Activated CD4-positive, CD25-positive, alpha-beta regulatory T cell treated with anti-CD3 and anti-CD28 coated beads, Interleukin-2, amount 50 U/mL, for 24 hours (primary cell): ENCODE results near the gene ADRA2B.
A peak's percentile ranks its signal among the peaks of the same experiment; 100 is the strongest.
"Not testable (repeated sequence)": the region's sequence is repeated elsewhere in the genome, so short reads cannot be mapped to it uniquely, and the experiment has no call there.

Experiments
- ATAC-seq, 2 donors: fragments of 150-1000 bp; cut with Tn5 transposase; one replicate each; pipeline ENCODE4 v1.10.0; 2021; ENCODE audit warnings: mild to moderate bottlenecking in 1 of 2, moderate library complexity in 1 of 2

Gene ADRA2B

DNA sequence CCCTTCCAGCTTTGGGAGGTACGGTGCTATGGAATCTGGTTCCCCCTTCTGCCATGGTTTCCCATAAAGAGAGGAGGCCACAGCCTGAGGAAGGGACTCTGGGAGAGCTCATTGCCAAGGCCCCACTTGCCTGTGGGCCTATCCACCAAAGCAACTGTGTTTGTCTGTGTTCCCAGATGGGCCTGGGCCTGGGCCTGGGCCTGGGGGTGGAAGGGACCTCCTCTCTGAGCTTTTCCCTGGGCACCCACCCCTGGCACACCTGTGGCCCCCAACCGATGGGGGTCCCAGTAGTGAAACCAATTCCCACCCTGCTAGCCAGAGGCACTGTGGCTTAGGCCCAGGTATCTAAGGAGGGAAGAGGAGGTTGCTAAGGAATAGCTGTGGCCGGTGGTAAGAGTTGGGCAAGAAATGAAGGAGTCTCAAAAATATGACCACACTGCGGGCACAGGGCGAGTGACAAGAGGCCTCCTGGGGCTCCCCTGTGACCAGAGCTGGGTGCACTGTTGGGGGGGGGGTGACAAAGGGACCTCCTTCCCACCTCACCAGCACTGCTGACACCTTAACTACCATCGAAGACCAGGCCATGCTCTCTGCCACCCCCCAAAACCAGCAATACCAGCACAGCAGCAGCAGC lies 33.8 kb upstream of the ADRA2B start:
- ATAC-seq, result no peak

DNA sequence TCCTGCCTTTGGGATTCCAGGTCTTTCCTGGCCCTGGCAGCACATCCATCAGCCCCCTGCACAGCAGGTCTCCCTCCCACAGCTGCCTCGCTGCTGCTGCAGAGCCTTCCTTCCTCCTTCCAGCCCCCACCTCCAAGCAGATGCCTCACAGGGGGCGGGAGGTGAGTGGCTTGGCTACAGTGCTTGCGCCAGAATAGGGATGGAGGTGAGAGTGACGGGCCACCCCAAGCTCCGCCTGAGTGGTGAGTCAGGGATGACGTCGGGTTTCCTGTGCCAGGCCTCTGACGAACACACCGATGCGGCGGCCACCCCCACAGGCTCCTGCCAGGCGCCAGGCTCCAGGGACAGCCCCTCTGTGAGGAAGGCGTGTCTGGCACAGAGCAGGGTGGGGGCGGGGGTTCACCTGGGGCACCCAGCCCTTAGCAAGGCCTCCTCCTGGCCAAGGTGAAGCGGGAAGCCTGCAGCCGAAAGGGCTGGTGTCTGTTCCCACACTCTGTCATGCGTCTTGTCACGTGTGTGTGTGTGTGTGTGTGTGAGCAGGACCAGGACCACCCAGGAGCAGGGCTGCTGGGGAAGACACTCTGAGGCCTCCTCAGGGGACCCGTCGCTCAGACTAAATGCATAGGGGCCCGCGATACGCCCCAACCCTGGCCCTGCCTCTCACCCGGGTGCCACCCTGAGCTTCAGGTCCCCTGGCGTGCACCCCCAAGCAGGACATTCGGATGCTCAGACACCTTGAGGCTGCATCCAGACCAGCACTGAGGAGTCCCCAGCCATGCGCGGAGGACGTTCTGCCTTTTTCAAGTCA lies 32.2 kb upstream of the ADRA2B start:
- ATAC-seq, result peak; percentile 71

- ATAC-seq, result no peak
These were observed 31.3 kb upstream of the ADRA2B start for GRCh38 chr2:96147593-96148201.

- no peak for ATAC-seq
These were observed 30.7 kb upstream of the ADRA2B start for GRCh38 chr2:96146881-96147592.

DNA sequence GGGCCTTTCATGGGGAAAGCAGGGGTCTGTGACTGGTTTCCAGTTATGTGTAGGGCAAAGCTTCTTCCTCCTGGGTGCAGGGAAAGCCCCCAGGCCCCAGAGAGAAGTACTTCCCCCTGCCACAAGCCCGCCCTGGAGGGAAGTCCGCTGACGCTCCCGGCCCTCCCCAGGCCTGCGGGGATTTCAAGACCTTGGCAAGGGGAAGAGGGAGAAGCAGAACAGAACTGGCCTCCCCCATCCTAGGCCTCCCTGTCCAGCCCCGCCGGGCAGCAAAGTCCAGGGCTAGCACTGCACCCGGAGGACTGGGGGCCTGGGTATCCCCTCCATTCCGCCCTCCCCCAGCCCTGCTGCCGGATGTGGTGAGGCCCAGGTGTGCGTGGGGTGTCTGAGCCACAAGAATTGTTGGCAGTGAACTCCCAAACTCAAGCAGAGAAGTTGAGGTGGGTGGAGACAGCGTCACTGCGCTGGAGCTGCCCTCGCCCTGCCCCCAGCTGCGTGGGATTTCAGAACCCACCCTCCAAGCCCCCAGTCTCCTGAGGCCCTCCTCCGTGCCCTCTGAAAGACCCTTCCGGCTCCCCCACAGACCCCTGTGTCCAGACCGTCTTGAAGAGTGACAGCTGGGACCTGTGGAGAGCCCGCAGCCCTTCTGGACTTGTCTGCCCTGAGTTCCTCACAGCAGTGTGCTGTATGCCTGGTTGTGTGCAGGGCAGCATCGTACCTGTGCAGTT lies 29.9 kb upstream of the ADRA2B start:
- peak; percentile 23 to 28 for ATAC-seq

DNA sequence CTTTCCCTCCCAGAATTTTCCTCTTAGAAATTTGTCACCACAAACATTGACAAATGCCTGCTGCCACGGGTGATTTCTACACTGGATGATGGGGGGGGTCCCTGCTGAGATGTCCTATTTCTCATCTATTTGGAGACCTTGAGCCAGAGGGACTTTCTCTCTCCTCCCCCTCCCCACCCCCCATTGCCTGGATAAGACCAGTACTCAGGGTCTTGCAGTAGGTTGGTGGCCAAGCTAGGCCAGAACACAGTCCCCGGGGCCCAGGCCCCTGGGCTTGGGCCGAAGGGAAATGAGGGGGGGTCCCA lies 29.4 kb upstream of the ADRA2B start:
- ATAC-seq, result no peak

DNA sequence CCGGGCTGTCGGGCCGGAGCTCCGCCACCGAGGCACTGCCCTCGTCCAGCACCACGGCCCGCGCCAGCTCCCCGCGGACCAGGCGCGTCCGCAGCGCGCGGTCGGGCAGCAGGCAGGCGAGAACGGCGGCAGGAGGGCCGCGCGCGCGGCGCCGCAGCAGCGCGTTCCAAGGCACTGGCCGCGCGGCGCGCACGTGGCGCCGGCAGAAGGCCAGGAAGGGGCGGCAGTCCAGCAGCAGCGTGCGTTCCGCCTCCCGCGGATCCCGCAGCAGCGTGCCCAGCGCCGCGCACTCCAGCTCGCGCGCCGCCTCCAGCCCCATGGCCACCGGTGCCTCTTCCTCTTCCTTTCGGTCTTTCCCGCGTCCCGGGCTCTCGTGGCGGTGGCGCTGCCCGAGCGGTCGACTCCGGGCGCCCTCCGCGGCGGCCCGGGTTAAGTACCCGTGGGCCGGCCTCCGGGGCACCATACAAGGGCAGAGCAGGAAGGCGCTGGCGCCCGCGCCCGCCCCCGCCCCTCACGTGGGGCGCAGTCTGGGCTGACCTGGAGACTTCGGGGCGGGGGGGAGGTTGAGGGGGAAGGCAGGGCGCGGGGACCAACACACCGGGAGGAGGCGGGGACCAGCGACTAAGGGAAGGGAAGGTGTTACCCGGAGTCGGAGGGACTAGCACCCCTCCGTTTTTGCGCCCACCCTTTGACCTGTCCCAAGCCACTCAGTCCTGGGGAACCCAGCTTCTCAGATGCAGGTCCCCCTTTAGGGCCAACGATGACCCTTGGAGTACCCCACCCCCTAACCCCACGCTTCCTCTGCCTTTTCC lies 28.9 kb upstream of the ADRA2B start, which contains the start of gene DUSP2:
DUSP2 (minus strand) TSS at position 405 of the 812 bp plus-strand sequence; CDS start at position 319, 86 bp downstream.
- ATAC-seq, result peak; percentile 64 to 66

DNA sequence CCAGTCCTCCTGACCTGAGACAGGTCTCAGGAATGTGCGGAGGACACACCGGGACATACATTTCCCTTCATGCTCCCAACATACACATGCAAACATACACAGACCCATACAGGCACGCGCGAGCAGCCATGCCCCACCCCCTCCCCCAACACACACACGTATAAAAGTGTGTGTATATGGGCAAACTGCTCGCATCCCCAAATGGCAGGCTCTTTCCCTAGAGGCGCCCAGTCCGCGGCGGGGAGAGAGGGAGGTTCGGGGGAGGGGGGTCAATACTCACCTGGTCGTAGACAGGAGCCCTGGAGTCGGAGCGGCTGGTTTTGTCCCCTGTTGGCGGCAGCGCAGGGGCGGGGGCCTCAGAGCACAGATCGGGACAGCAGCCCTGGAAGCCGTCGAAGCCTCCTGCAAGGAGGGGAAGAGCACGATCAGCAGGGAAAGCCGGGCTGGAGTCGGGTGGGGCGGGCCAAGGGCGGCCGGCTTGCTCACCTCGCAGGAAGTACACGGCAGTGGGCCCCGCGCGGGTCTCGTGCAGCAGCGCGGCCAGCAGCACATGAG lies 28.2 kb upstream of the ADRA2B start:
- ATAC-seq, result no peak

- no peak for ATAC-seq
These were observed 27.6 kb upstream of the ADRA2B start for GRCh38 chr2:96143848-96144480.

DNA sequence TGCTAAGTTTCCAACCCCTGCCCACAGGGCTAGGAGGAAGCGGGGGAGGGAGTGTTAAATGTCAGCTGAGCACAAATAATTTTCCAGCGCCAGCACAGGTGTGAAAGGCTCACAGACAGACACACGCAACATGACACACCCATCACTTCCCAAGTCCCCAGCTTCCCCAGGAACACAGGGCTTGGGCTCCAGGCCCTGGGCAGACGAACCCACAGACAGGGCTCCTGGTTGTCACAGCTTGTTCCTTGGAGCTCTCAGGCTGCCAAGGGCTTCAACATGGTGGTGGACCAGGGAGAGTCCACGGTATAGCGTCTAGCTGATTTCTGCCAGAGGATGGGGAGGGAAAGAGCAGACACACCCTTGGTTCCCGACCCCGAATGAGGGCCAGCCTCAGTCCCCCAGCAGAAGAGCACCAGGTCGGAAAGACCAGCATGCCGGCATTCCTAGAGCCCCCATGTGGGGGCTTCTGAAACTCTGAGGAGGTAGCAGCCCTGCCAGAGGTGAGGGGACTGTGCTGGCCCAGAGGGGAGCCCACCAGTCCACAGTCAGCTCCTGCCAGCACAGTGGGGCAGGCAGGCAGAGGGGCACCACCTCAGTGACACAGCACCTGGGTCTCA lies 27.0 kb upstream of the ADRA2B start:
- ATAC-seq, result no peak

DNA sequence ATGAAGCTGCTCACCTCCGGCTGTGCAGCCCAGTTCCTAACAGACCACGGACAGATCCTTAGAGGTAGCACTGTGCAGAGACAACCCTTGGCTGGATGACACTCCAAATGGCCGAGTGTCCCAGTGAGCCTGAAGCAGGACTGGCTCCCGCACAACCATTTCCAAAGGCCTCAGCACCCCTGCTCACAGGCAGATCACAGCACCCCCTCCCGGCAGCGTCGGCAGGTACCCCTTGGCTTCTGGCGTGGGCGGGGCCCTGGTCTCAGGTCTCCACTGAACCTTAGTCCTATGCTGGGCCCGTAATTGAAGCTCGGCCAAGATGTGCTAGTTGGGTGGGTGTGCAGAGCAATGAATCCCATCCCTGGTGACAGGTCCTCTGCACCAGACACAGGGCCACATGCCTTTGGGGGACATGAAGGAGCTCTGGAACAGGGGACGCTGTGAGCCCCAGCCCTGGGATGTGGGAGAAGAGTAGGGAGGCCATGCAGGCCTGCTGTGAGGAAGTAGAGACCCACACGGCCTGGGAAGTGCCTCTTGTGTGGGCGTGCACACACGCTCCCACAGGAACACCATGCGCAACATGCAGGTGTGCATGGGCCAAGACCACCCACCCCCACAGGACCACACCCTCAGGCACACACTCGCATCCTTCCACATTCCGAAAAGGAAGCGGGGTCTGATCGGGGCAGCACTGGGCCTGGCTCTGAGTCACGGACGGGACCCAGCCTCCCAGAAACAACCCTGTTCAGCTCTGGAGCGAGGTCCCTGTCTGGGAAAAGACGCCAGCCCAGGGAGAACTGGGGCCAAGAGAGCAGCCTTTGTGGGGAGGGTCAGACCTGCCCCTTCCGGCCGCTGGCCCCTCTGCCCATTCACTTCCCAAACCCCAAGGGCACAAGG lies 26.1 kb upstream of the ADRA2B start:
- ATAC-seq, result peak; percentile 6 to 10

- ATAC-seq, result not testable (repeated sequence)
These were observed 25.2 kb upstream of the ADRA2B start for GRCh38 chr2:96141624-96141967.

DNA sequence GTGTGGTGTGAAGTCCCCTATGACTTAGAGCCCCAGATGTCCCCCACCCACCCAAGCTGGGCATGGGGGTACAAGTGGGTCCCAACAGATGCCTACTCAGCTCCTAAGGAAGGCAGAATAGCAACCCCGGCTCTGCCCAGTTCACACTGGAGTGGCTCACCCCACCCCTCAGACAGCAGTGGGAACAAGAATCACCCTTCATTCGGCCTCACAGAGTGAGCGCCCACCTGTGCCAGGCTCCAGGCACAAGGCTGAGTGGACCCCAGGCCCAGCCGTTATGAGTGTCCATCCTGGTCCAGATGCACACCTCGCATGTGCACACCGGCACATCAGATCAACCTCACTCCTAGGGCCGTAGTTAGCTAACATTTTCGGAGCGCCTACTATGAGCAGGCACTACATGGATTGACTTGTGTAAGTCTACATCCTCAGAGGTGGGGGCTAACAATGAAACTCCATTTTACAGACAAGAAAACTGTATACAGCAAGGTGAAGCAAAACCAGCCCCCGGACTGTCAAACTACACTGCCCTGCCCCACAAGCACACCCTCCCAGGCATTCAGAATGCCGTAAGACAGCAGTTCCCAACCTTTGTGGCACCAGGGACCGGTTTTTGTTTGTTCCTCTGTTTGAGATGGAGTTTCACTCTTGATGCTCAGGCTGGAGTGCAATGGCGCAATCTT lies 24.7 kb upstream of the ADRA2B start:
- ATAC-seq, result no peak

GRCh38 chr2:96139181-96139758 lies 22.9 kb upstream of the ADRA2B start:
- no peak for ATAC-seq

GRCh38 chr2:96138179-96139145 lies 22.1 kb upstream of the ADRA2B start, which contains the start of gene ASTL:
TSS of gene ASTL (minus strand) at chr2:96138502. CDS start at chr2:96138436, 66 bp downstream.
- ATAC-seq, result peak; percentile 49 to 60

GRCh38 chr2:96137321-96138178 lies 21.2 kb upstream of the ADRA2B start:
- ATAC-seq, result no peak
